Daoy (cell line): ENCODE results near the gene IL5RA. TPM values are rescaled to one million over a fixed set of nuclear protein-coding genes. Genes with fewer than 3 reads are reported as not detected.

Experiments
- DNase-seq: peaks from one replicate; pipeline ENCODE4 v3.0.0-alpha.2; 2015; ENCODE audit warnings: low read depth
- total RNA-seq: library from RNA; depleted of rRNA; stranded (reverse); fragments of >200 nt; shearing (Covaris generic); gene quantifications from 2 replicates; pipeline ENCODE4 v1.2.3, GENCODE V29; 2014

Gene IL5RA
- total RNA-seq, 1 experiment from 2014 or later = not detected

DNA sequence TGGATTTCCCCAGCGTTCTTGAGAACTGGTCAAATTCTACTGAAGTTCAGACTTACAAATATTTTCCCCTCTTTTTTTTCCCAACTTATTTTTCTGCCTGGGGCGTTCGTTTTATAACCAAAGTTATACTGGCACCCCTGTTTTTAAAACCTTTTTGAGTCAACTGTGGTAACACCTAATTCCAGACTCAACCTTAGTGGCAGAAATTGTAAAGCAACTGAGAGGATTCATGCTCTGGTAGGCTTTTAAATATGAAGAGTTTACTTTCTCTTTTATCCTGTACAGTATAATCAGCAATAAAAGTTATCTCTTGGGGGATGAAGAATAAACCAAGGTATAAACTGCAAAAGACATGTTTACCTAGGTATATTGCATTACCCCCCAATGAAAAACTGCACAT, 2.3 kb downstream of the IL5RA start:
- no peak for DNase-seq

DNA sequence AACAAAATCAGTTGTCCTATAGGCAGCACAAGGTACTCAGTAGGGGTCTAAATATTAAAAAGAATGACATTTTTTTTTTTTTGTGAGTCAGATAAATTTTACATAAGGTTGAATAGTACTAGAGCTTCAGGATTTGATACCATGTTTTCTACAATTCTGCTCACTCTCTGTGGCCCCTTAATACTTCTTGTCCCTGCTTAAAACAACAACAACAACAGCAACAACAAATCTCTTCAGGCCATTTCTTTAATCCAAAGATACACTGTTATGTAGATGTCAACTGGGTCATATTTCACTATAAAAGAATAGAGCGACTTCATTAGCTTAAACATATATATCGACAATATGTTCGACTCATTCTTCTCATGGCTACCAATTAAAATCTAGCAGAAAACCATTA, 3.0 kb downstream of the IL5RA start:
- DNase-seq = no peak

DNA sequence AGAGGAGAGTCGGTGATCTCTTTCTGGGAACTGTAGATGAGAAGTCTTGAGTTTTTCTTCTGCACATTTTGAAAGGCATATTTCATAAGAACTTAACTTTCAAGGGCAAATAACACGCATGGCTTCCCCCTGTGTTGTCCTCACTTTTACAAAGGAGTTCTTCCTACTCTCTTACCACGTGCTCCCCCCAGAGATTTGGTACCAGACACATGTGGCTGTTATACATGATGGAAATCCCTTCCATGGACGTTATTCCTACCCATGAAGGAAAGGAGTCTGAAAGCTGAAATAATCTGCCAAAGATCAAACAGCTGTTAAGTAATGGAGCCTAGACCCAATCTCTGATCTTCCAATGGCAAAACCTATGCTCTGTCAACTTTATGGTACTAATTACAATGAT, 4.4 kb downstream of the IL5RA start:
- no peak for DNase-seq

DNA sequence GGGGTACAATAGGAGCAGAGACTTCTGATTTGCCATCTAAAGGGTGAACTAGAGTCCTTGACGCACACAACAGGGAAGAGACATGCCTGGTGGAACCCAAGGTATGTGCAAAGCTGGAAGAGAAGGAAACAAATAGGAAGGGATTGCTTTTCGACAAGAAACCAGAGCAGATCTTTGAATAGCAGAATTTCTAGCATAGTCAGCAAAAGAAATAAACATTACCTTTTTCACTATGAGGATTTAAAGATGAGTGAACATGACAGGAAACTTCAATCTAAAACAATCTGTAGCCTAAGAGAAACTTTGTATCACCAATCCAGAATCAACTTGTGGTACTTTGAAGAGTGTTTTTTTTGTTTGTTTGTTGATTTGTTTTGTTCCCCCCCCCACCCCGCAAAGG, 4.9 kb downstream of the IL5RA start:
- DNase-seq = no peak

DNA sequence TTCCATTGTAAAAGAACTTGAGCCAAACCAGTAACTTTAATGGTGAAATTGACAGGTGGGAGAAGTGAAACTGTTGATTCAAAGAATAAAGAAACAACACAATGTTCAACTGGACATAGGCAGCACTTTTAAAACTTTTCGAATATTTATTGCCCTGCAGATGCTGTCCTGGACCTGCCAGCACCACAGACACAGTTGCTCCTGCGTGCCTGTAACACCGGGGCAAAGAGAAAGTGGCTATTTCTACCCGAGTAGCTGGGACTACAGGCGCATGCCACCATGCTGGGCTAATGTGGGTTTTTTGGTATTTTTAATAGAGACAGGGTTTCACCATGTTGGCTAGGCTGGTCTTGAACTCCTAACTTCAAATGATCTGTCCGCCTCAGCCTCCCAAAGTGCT, 7.4 kb downstream of the IL5RA start:
- no peak for DNase-seq

DNA sequence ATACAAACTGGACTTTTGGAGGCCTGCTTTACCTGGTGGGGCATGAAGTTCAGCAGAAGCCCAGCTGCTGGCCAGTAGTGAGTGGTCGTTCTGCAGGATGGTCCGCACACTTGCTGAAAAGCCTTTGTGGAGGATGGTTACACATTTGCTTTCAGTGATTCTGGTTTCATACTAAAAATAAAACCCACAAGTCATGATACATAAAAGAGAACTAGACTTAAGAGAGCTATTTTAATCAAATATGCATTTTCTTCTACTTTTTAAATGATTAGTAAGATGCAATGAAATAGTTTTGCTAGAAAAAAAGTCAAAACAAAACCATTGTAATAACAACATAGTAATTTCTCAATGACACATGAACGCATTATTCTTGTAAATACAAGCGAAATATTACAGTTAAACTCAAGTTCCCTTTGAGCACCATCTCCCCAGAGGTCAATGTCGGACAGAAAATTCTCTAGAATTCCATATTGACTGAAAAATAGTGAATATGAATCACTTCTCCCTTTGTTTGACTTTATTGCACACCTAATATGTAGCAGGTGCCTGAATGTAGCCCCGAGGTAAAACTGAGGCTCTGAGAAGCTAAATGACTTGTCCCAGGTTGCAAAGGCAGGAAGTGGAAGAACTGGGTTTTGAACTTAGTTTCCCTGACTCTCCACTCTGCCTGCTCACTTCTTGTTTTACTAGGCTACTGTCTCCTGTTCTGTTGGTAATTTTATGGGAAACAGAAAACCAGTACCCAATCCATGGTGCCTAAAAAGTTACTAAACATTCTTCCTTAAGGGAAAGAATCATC, 8.3 kb downstream of the IL5RA start:
- DNase-seq = no peak

DNA sequence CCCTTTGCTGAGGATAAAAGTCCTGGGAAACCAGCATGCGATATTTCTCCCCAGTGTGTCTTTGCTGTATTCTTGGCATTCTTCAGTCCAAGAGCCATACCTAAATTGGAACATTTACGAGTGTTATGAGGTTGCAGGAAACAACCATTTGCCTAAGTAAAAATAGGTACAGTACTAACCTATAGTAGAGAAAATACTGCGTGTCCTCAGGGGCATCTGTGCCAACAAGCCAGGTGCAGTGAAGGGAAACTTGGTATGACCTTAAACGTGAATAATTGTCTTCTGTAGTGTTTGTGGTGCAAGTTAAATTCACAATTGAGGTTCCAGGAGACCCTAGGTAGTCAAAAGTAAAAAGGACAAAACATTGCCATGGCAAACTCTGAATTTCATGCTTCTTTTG, 12.2 kb downstream of the IL5RA start:
- no peak for DNase-seq

DNA sequence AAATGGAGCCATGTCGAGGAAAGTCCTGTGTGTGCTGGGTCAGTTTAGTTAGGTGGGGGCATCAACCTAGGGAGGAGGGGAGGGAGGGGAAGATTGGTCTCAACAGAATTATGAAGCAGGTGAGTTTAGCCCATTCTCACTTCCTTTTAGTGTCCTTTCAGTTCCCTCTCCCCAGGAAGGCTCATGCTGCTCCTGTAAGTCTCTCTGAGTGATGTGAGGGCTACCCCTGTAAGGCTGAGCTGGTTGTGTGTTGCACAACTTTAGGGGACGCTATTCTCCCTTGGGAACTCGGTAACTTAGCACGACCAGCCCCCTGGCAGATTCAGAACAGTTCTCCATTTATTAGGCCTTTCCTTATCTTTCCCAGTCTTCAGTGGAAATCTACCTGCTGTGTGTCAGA, 21.2 kb downstream of the IL5RA start:
- DNase-seq = no peak

DNA sequence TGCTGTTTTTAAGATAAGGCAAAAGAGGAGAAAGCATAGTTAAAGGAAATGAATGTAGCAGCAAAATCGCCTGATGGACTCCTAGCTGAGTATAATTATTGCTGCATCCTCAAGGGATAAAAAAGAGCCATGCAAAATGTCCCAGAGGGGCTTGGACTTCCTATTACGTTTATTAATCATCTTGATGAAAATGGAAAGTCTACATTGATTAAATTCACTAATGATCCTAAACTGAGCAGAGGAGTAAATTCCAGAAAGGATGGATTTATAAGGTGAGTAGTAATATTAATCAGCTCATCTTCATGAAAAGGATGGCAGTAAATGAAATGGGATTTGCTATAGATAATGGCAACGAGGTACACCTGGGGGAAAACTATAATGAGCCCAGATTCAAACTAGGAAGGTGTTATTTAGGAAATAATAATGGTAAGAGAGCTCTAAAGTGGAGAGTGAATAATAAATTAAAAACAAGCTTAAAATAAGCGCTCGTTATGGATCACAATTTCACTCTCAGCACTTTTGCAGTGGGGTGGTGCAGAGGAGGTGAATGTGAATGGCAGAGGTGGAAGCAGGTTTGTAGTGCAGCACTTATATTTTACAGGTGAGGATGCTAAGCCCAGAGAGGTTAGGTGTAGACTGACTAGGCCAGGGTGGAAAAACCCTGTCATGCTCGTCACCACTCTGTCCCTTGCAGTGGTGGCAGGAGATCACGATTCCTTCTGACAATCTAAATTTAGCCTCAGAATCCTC, 22.3 kb downstream of the IL5RA start:
- no peak for DNase-seq

DNA sequence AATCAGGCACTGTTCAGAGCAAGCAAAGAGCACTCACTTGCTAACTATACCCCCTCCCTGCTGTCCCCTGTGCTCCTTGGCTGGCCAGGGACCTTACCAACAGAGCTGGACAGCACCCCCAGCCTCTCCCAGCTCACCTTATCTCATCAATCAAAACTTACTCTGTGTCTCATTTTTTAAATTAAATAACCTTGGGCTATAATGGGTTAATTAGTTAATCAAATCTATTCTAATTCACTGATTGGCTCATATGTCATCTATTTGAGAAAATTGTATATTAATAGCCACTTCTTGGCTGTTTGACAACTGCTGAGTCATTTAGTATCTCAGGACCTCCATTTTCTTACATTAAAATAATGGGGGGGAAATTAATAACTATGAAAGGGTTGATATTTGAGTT, 22.9 kb downstream of the IL5RA start:
- DNase-seq = no peak

DNA sequence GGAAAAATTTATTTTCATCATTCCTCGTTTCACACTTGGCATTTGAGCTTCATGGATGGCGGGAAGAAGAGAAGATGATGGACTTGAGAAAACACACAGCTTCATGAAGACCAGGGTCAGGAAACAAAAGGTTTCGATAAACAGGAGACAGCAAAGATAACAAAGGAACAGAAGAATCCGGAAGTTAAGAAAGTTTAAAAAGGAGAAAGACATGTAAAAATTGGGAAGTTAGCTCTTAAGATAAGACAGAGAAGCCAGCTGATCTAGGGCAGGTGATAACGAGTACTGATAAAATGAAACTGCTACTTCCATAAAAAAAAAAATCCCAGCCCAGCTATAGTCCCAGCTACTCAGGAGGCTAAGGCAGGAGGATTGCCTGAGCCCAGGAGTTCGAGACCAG, 23.9 kb downstream of the IL5RA start:
- DNase-seq = no peak

DNA sequence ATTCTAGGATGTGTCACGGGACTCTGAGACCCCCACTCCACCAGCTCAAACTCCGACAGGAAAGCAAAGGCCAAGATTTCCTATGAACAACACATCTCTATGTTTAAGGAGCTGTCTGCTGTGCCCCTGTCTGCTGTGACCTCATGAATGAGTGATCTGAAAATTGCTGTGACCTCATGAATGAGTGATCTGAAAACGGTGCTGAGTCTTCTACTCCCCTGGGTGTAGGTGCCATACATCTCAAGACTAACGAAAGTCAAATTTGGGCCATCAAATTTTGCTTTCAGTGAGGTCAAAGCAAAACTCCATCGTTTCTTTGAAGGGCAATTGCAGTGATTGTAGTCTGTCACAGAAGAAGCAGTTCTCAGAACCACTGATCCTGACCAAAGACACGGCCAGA, 24.4 kb downstream of the IL5RA start:
- DNase-seq = no peak

DNA sequence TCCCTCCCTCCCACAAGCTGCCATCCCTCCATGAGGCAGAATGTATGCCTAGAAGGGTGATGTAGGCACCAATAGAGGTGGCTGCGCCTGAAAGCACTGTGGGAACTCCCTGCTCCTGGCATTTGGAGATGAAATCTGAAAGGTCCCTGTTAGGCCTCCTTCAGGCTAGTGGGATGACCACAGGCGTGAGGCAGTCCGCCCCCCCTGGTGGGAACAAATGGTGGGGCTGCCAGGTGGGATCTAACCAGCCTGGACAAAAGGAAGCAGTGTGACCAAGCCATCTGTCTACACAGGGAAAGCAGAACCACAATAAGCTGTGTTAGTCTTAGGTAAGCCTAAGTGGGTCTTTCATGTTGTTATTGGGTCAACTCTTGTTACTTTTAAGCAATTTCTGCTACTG, 25.3 kb downstream of the IL5RA start:
- DNase-seq = no peak

DNA sequence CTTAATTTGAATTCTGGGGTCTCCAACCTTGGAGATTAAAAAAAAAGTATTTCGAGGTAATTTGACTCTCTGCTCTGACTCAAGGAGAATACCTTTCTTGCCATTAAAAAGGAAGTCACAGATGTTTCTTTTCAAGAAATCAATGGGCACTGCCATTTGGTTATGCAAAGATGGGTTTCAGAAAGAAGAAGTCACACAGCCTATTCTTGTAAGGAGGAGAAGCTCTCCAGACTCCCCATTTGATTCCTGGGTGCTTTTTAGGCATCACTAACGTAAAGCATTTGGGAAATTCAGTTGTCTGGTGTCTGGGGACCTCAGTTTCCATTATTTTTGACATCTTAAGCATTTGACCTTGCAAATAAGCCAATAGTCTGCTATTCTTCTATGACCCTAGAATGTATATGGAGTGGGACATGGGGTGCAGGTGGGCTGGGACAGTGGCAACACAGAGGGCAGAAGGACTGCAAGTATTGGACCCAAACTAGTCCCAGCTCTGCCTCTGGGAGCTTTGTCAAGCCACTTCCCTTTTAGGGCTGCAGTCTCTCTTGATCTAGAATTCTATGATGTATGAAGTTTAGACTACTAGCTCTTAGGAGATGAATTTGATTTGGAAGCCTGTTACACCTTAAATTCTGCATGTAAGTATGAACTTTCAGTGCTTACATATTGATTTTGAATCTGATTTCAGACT, 27.8 kb downstream of the IL5RA start:
- no peak for DNase-seq

DNA sequence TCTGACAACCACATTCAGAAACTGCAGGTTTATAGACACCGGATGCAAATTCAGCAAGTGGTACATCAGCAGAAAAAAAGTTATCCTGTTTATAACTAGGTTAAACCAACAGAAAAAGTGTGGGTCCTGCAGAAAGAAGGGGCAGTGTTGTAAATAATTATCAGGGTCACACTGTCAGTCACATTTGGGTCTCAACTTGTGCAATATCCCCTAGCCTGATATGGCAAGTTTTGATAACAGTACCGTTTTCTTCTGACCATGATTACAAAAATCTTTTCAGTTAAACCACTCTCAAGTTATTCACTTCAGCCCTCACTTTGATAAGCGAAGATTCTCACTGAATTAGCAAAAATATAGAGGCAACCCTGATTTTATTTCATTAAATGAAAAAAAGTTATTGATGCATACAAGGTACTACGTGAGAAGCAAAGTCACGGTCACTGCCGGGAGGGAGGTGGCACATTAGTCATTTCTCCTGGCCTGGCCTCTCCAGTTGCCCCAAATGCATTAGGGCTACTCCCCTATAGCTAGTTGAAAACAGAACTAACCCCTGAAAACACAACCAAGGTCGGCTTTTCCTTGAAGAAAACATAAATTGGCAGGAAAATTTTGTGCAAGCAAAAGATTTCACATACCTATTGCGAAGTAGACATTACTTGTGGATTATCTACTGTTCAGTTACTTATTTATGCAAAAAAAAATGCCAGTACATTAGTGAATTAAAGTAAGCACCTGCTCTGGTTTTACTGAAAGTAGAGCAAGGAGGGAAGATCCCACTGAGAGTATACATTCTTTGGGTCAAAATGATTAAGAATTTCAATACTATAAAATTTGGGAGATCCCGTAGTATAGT, 28.6 kb downstream of the IL5RA start:
- DNase-seq = no peak

DNA sequence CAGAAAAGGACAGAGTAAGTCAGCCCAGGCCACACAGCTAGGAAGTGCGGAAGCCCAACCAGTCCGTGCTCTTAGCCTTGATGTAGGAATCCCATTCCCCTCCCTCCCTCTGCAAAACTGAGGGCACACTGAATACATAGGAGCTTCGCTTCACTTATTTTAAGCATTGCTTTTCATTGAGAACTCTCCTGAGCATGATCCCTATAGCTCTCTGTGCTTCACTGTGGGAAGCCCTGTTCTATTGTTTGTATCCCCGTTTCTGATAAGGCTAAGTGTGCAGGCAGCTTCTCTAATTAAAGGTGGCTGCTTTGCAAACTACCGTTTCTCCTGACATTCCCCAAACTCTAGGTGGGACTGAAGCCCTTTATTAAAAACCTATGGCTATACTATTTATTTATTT, 29.9 kb downstream of the IL5RA start:
- no peak for DNase-seq

DNA sequence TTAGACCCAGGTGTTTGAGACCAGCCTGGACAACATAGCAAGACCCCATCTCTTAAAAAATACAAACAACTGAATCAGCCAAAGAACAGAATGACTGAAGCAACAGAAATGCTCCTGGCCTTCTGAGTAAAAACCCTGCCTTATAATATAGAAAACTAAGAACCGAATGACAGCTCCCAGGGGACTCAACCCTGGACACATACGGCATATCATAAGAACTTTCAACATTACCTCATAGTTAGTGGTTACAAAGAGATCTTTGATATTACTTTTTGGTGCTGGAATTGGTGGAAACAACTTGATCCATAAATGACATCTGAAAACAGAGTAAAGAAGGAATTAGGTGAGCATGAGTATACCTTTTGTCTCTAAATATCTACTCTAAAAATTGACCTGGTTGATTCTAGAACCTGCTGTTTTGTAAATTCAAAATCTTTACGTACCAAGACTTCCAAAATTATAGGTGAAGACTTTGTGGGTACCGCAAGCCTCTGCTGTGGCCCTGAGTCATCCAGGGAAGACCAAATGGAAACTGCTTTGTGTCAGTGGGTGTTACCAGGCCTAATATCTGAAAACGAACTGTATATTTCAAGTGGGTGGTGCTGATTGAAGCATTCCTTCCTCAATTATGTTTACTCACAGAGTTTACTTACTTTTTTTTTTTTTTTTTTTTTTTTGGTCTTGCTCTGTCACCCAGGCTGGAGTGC, 35.5 kb downstream of the IL5RA start:
- DNase-seq = no peak

DNA sequence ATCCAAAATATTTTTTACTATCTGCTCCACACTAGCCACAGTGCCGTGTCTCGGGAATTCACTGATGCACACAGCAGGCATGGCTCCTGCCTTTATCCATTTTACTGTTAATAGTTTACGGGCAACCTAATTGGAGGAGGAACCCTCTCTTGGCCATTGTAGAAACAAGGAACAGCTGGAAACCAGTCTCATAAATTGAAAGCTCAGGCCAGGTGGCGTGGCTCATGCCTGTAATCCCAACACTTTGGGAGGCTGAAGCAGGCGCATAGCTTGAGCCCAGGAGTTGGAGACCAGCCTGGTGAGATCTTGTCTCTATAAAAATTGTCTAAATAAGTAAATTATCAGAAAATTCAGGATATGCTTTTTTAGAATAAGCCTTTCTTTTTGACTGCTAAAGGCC, 39.0 kb downstream of the IL5RA start:
- DNase-seq = no peak

DNA sequence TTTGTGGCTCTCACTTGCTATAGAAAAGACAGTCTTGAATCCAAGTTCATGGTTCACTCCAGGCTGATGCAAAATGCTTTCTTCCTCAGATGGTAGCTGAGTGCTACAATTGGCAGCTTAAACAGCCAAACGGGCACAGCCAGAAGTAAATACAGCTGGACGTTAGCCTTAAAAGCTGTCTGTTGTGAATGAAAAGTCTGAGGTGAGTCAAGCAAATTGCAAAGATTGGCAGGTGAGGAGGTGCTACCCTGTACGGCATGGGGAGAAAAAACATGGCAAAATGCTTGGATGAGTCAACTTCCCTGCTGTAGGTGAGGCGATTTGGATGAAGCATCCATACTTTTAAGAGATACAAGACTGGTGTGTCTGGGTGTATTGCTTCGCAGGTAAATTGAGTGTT, 40.5 kb downstream of the IL5RA start:
- no peak for DNase-seq

DNA sequence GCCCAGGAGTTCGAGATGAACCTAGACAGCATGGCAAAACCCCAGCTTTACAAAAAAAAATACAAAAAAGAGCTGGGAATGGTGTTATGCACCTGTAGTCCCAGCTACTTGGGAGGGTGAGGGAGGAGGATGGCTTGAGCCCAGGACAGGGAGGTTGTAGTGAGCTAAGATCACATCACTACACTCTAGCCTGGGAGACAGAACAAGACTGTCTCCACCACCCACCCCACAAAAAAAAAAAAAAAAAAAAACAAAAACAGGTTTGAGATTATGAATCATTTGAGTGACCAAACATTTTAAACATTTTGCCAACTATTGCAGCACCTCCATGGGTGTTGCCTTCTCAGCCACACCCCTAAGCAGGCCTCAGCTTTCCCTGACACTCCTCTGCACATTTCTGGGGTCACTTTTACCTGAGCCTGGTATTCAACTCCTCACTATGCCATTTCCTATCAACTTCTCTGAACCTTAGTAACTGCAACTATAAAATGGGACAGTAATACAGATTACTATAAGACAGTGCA, 41.8 kb downstream of the IL5RA start:
- no peak for DNase-seq

DNA sequence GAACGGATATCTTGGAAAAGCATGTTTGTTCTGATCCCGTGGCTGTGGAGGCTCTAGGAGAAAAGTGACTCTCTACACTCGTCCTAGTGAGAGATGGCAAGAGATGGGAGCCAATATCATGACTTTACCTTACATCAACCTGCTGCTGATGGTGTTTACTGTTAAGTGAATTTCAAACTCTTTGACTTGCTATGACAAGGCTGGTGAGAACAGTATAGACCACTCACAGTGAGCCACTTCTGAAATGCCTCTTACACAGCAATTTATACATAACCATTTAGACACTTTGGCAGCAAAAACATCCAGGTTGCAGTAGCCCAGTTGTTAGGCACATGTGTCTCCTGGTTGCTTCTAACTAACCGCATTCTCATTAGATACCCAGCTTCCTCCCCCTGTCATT, 43.3 kb downstream of the IL5RA start:
- no peak for DNase-seq
